Inflammatory macrophage treated with lipopolysaccharide for 4 hours (primary cell): ENCODE data around the gene ID1.

Experiments used
- DNase-seq: peaks from one replicate; pipeline ENCODE4 v3.0.0-alpha.2; 2020

The ID1 gene

GRCh38 chr20:31605031-31605901 lies at the start of gene ID1:
Gene ID1 (plus strand): TSS chr20:31605289. CDS start chr20:31605388, 99 bp downstream.
- DNase-seq: peak; percentile 92

GRCh38 chr20:31559704-31560093 lies 45.4 kb upstream of the ID1 start:
- no peak for DNase-seq

- peak; percentile 90 for DNase-seq
These were observed 44.9 kb upstream of the ID1 start for GRCh38 chr20:31560094-31560745.

GRCh38 chr20:31560746-31561598 lies 44.1 kb upstream of the ID1 start:
- peak; percentile 86 for DNase-seq

GRCh38 chr20:31562241-31562640 lies 42.8 kb upstream of the ID1 start:
- no peak for DNase-seq

- DNase-seq: no peak
These were observed 40.8 kb upstream of the ID1 start for GRCh38 chr20:31564284-31564683.

GRCh38 chr20:31565699-31566318 lies 39.3 kb upstream of the ID1 start:
- DNase-seq: no peak

- no peak for DNase-seq
These were observed 38.8 kb upstream of the ID1 start for GRCh38 chr20:31566319-31566657.

- DNase-seq: no peak
These were observed 38.3 kb upstream of the ID1 start for GRCh38 chr20:31566658-31567379.

- DNase-seq: no peak
These were observed 37.7 kb upstream of the ID1 start for GRCh38 chr20:31567380-31567720.

GRCh38 chr20:31568041-31568731 lies 36.9 kb upstream of the ID1 start:
- no peak for DNase-seq

GRCh38 chr20:31568773-31569162 lies 36.3 kb upstream of the ID1 start:
- no peak for DNase-seq

- no peak for DNase-seq
These were observed 35.7 kb upstream of the ID1 start for GRCh38 chr20:31569163-31570020.

GRCh38 chr20:31570021-31570463 lies 35.0 kb upstream of the ID1 start:
- peak; percentile 43 for DNase-seq

GRCh38 chr20:31570735-31571617 lies 34.1 kb upstream of the ID1 start:
- no peak for DNase-seq

GRCh38 chr20:31572042-31572700 lies 32.9 kb upstream of the ID1 start:
- no peak for DNase-seq

- peak; percentile 95 for DNase-seq
These were observed 32.2 kb upstream of the ID1 start for GRCh38 chr20:31572701-31573554.
